HG03521 (cell line): ENCODE data around the gene PCDHA9.
"Not testable (repeated sequence)": the region's sequence is repeated elsewhere in the genome, so short reads cannot be mapped to it uniquely, and the experiment has no call there.

Experiments
- ATAC-seq: cut with Tn5 transposase; IDR thresholded peaks from one replicate; pipeline ENCODE4 v1.9.1; 2021; ENCODE audit warnings: mild to moderate bottlenecking, moderate library complexity; ENCODE audit not compliant: unreplicated experiment

PCDHA9 gene

GRCh38 chr5:140848139-140849102 lies at the start of gene PCDHA9:
PCDHA9 (plus strand) TSS chr5:140848382; CDS start chr5:140848496, 114 bp downstream.
- not testable (repeated sequence) for ATAC-seq

GRCh38 chr5:140800816-140801493 lies 47.2 kb upstream of the PCDHA9 start, which contains the start of gene PCDHA3:
PCDHA3 (plus strand) TSS chr5:140801057.
- no peak for ATAC-seq

GRCh38 chr5:140801494-140801841 lies 46.7 kb upstream of the PCDHA9 start:
- no peak for ATAC-seq

- ATAC-seq = not testable (repeated sequence)
Observed at GRCh38 chr5:140802381-140802780, 45.8 kb upstream of the PCDHA9 start.

GRCh38 chr5:140802781-140803271 lies 45.4 kb upstream of the PCDHA9 start:
- no peak for ATAC-seq

GRCh38 chr5:140806834-140807775 lies 41.1 kb upstream of the PCDHA9 start, which contains the start of gene PCDHA4:
PCDHA4 (plus strand) TSS chr5:140807068.
- no peak for ATAC-seq

GRCh38 chr5:140808241-140808888 lies 39.8 kb upstream of the PCDHA9 start:
- ATAC-seq = not testable (repeated sequence)

- ATAC-seq = no peak
Observed at GRCh38 chr5:140808889-140809291, 39.3 kb upstream of the PCDHA9 start.

GRCh38 chr5:140821375-140822280 lies 26.6 kb upstream of the PCDHA9 start, which contains the start of gene PCDHA5:
PCDHA5 (plus strand) TSS chr5:140821613.
- ATAC-seq = no peak

- ATAC-seq = no peak
Observed at GRCh38 chr5:140822281-140822629, 25.9 kb upstream of the PCDHA9 start.

GRCh38 chr5:140822969-140823368 lies 25.2 kb upstream of the PCDHA9 start:
- not testable (repeated sequence) for ATAC-seq

- no peak for ATAC-seq
Observed at GRCh38 chr5:140823475-140823874, 24.7 kb upstream of the PCDHA9 start.

- no peak for ATAC-seq
Observed at GRCh38 chr5:140827704-140828361, 20.3 kb upstream of the PCDHA9 start, which contains the start of gene PCDHA6. PCDHA6 (plus strand) TSS chr5:140827960; CDS start chr5:140828092, 132 bp downstream.

GRCh38 chr5:140828362-140828737 lies 19.8 kb upstream of the PCDHA9 start:
- ATAC-seq = no peak

GRCh38 chr5:140829511-140830501 lies 18.4 kb upstream of the PCDHA9 start:
- not testable (repeated sequence) for ATAC-seq

- no peak for ATAC-seq
Observed at GRCh38 chr5:140833993-140834392, 14.2 kb upstream of the PCDHA9 start, which contains the start of gene PCDHA7. PCDHA7 (plus strand) TSS chr5:140834269; CDS start chr5:140834384, 115 bp downstream.

GRCh38 chr5:140834439-140835008 lies 13.7 kb upstream of the PCDHA9 start:
- not testable (repeated sequence) for ATAC-seq
